8988T (cell line): ENCODE data around the gene RBM22.

ENCODE experiments used
- DNase-seq: peaks from one replicate; pipeline ENCODE4 v3.0.0; 2011

The RBM22 gene

GRCh38 chr5:150651924-150652671, 48.8 kb downstream of the RBM22 start:
- no peak for DNase-seq

GRCh38 chr5:150651382-150651781, 49.5 kb downstream of the RBM22 start:
- no peak for DNase-seq

GRCh38 chr5:150650021-150651006, 50.5 kb downstream of the RBM22 start:
- DNase-seq: no peak

- no peak for DNase-seq
Observed at GRCh38 chr5:150649108-150650020, 51.5 kb downstream of the RBM22 start.

- DNase-seq: no peak
Observed at GRCh38 chr5:150648294-150649107, 52.4 kb downstream of the RBM22 start.

GRCh38 chr5:150647275-150648251, 53.3 kb downstream of the RBM22 start:
- no peak for DNase-seq

- DNase-seq: no peak
Observed at GRCh38 chr5:150645070-150645700, 55.7 kb downstream of the RBM22 start.

- DNase-seq: no peak
Observed at GRCh38 chr5:150644514-150644913, 56.3 kb downstream of the RBM22 start.

- no peak for DNase-seq
Observed at GRCh38 chr5:150644058-150644457, 56.8 kb downstream of the RBM22 start.

- no peak for DNase-seq
Observed at GRCh38 chr5:150642991-150643710, 57.7 kb downstream of the RBM22 start.

- peak; percentile 79 for DNase-seq
Observed at GRCh38 chr5:150642567-150642927, 58.3 kb downstream of the RBM22 start.

GRCh38 chr5:150641824-150642566, 58.9 kb downstream of the RBM22 start:
- no peak for DNase-seq

- DNase-seq: no peak
Observed at GRCh38 chr5:150641006-150641570, 59.8 kb downstream of the RBM22 start.
